Ovary (tissue), 3 donors: Measurements from ENCODE around the gene VIM.
A peak's percentile ranks its signal among the peaks of the same experiment; 100 is the strongest.

Experiments used
- EP300 ChIP-seq: sonication (generic); formaldehyde crosslinking; IDR thresholded peaks from one replicate; pipeline ENCODE4 v1.6.1; 2017; ENCODE audit warnings: antibody characterized with exemption
- POLR2A ChIP-seq: fragments of 450-650 bp; IDR thresholded peaks from one replicate; pipeline ENCODE4 v1.6.1; 2017; ENCODE audit warnings: antibody characterized with exemption, mild to moderate bottlenecking, moderate library complexity
- TF ChIP-seq, protein P1 (sequence below), 3 donors: fragments of 450-650 bp in 2 of 3; fragments of 200-600 bp in 1 of 3; IDR thresholded peaks; one replicate each; pipeline versions ENCODE4 v1.5.1 to v1.8.0; 2016 to 2022; ENCODE audit warnings: antibody characterized with exemption in 3 of 3, mild to moderate bottlenecking in 1 of 3
- donor health status: DM: no; HTN: no; CAD: no.

DNA sequence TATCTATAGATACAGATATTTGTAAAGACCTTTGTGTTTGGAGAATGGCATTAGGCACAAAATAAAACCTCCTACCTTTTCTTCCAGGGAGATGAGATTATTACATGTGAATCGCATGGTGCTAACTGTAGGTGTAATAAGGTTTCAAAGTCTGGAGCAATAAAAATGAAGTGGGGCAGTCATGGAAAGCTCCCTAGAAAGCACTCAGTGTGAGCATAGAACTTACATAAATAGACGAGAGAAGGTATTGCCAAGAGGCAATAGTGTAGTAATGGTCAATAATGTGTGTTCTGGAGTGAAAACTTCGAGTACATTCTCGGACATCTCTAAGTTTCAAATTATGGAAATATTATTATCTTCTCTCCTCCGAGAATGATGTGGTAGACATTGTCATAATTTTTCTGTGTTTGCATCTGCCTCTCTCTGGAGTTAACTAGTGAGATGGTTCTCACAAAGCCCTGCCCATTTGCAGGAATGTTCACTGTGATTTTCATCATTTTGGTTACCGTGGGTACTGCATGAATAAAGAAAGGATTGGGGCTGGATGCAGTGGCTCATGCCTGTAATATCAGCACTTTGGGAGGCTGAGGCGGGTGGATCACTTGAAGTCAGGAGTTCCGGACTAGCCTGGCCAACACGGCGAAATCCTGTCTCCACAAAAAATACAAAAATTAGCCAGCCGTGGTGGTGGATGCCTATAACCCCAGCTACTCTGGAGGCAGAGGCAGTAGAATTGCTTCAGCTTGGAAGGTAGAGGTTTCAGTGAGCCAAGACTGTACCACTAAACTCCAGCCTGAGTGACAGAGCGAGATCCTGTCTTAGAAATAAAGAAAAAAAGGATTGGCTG is 10.6 kb downstream of the VIM start:
- TF ChIP-seq, protein P1, sequence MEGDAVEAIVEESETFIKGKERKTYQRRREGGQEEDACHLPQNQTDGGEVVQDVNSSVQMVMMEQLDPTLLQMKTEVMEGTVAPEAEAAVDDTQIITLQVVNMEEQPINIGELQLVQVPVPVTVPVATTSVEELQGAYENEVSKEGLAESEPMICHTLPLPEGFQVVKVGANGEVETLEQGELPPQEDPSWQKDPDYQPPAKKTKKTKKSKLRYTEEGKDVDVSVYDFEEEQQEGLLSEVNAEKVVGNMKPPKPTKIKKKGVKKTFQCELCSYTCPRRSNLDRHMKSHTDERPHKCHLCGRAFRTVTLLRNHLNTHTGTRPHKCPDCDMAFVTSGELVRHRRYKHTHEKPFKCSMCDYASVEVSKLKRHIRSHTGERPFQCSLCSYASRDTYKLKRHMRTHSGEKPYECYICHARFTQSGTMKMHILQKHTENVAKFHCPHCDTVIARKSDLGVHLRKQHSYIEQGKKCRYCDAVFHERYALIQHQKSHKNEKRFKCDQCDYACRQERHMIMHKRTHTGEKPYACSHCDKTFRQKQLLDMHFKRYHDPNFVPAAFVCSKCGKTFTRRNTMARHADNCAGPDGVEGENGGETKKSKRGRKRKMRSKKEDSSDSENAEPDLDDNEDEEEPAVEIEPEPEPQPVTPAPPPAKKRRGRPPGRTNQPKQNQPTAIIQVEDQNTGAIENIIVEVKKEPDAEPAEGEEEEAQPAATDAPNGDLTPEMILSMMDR (IDR thresholded peaks at IDR 0.05) = peak in 1 of 3 donors; percentile 19
- TF ChIP-seq EP300 (no peak), POLR2A (no peak)
